SK-N-SH treated with all-trans-retinoic acid at 6 μM for 48 hours (cell line): Measurements from ENCODE around the gene SGTB.

ENCODE experiments used
- ATAC-seq: fragments of 200-7000 bp; cut with Tn5 transposase; 3 replicates; pipeline ENCODE4 v1.9.1; 2020; ENCODE audit warnings: mild to moderate bottlenecking, moderate library complexity
- ARNTL ChIP-seq: fragments of 450-650 bp; formaldehyde crosslinking; IDR thresholded peaks from 2 replicates; pipeline ENCODE4 v1.5.0; 2020; ENCODE audit warnings: low read depth, mild to moderate bottlenecking, moderate library complexity, borderline replicate concordance
- BACH2 ChIP-seq: fragments of 250-450 bp; sonication (Bioruptor Pico); IDR thresholded peaks from 2 replicates; pipeline ENCODE4 v1.9.0; 2021; ENCODE audit warnings: mild to moderate bottlenecking, borderline replicate concordance
- ESRRG ChIP-seq: fragments of 250-450 bp; sonication (Bioruptor Pico); IDR thresholded peaks from 2 replicates; pipeline ENCODE4 v1.6.1; 2021; ENCODE audit warnings: mild to moderate bottlenecking
- GLIS3 ChIP-seq: fragments of 250-450 bp; sonication (Bioruptor Pico); IDR thresholded peaks from 2 replicates; pipeline ENCODE4 v1.5.0; 2020; ENCODE audit warnings: mild to moderate bottlenecking, moderate library complexity
- ISL1 ChIP-seq: fragments of 250-450 bp; sonication (Bioruptor Pico); IDR thresholded peaks from 2 replicates; pipeline ENCODE4 v2.1.2; 2022; ENCODE audit warnings: mild to moderate bottlenecking, moderate library complexity
- OSR1 ChIP-seq: fragments of 250-450 bp; sonication (Bioruptor Pico); IDR thresholded peaks from 2 replicates; pipeline ENCODE4 v1.8.0; 2022; ENCODE audit warnings: moderate library complexity, mild to moderate bottlenecking, inconsistent platforms
- PPARA ChIP-seq: fragments of 250-450 bp; sonication (Bioruptor Pico); IDR thresholded peaks from 2 replicates; pipeline ENCODE4 v1.5.0; 2020; ENCODE audit warnings: mild to moderate bottlenecking, borderline replicate concordance
- RARB ChIP-seq: fragments of 250-450 bp; sonication (Bioruptor Pico); IDR thresholded peaks from 2 replicates; pipeline ENCODE4 v1.8.0; 2021; ENCODE audit warnings: mild to moderate bottlenecking, moderate library complexity
- SNAI2 ChIP-seq: fragments of 250-450 bp; sonication (Bioruptor Pico); IDR thresholded peaks from 2 replicates; pipeline ENCODE4 v1.5.0; 2020; ENCODE audit warnings: mild to moderate bottlenecking, moderate library complexity
- TCF4 ChIP-seq: fragments of 250-450 bp; sonication (Bioruptor Pico); IDR thresholded peaks from 2 replicates; pipeline ENCODE4 v1.8.0; 2021; ENCODE audit warnings: mild to moderate bottlenecking, moderate library complexity, borderline replicate concordance
- TOX ChIP-seq: fragments of 250-450 bp; sonication (Bioruptor Pico); IDR thresholded peaks from 2 replicates; pipeline ENCODE4 v1.8.0; 2021; ENCODE audit warnings: mild to moderate bottlenecking, moderate library complexity, borderline replicate concordance
- TSHZ2 ChIP-seq: fragments of 250-450 bp; sonication (Bioruptor Pico); IDR thresholded peaks from 2 replicates; pipeline ENCODE4 v1.5.0; 2020; ENCODE audit warnings: mild to moderate bottlenecking, moderate library complexity
- ZC3H10 ChIP-seq: fragments of 250-450 bp; sonication (Bioruptor Pico); IDR thresholded peaks from 2 replicates; pipeline ENCODE4 v1.5.1; 2021; ENCODE audit warnings: mild to moderate bottlenecking, moderate library complexity
- ZFP3 ChIP-seq: fragments of 250-450 bp; sonication (Bioruptor Pico); IDR thresholded peaks from 2 replicates; pipeline ENCODE4 v1.5.0; 2020; ENCODE audit warnings: mild to moderate bottlenecking, moderate library complexity
- ZFP30 ChIP-seq: fragments of 450-650 bp; formaldehyde crosslinking; IDR thresholded peaks from 2 replicates; pipeline ENCODE4 v1.5.0; 2022; ENCODE audit warnings: mild to moderate bottlenecking, moderate library complexity
- ZNF565 ChIP-seq: fragments of 450-650 bp; formaldehyde crosslinking; conservative IDR thresholded peaks from 2 replicates; pipeline ENCODE4 v1.5.0; 2020; ENCODE audit warnings: low read depth, mild to moderate bottlenecking, moderate library complexity
- ZNF8 ChIP-seq: fragments of 450-650 bp; formaldehyde crosslinking; IDR thresholded peaks from 2 replicates; pipeline ENCODE4 v1.5.0; 2020; ENCODE audit warnings: mild to moderate bottlenecking, moderate library complexity
- TF ChIP-seq, protein P1 (sequence below): fragments of 250-450 bp; sonication (Bioruptor Pico); IDR thresholded peaks from 2 replicates; pipeline ENCODE4 v1.8.0; 2020; ENCODE audit warnings: mild to moderate bottlenecking, moderate library complexity, borderline replicate concordance
- TF ChIP-seq, protein P2 (sequence below): fragments of 250-450 bp; sonication (Bioruptor Pico); IDR thresholded peaks from 2 replicates; pipeline ENCODE4 v1.5.1; 2020; ENCODE audit warnings: low read depth, mild to moderate bottlenecking, moderate library complexity
- TF ChIP-seq, protein P3 (sequence below): fragments of 250-450 bp; sonication (Bioruptor Pico); IDR thresholded peaks from 2 replicates; pipeline ENCODE4 v1.5.1; 2021; ENCODE audit warnings: mild to moderate bottlenecking, moderate library complexity
- TF ChIP-seq, protein P4 (sequence below): fragments of 250-450 bp; sonication (Bioruptor Pico); IDR thresholded peaks from 2 replicates; pipeline ENCODE4 v1.8.0; 2021; ENCODE audit warnings: low read depth, mild to moderate bottlenecking, moderate library complexity, borderline replicate concordance

The SGTB gene

GRCh38 chr5:65668696-65669095, 53.2 kb downstream of the SGTB start:
- no peak for ATAC-seq

DNA sequence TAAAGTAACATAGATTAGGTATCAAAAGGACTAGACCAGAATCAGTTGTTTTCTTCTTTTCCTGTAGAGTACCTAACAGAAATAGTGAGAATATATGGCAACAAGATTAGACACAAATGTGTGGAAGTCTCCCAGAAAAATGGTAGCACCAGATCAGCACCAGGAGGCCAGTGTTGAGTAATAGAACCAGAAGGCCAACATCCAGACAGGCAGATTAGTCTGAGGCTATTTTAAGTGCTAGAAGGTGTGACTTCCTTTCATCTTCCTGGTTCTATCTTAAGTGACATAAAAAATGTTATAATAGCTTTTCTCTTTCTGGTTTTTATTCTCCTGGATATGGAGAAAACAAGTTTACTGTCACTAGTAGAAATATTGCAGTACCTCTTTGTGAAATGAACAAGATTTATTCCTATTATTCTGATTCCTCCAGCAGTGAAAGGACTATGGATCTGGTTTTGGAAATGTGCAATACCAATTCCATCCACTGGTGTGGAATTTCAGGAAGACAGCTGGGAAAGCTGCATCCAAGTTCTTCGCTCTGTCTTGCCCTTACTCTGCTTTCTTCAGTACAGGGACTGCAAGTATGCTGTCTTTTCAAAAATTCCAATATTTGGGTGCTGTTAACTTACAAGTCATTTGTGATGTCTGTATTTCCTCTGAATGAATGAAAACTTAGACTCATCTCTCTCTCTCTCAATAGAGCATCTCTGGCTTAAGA, 57.9 kb downstream of the SGTB start:
- TF ChIP-seq ZFP3 (CRISPR knock-in tag) = no peak
- TF ChIP-seq SNAI2 = no peak
- no peak for TF ChIP-seq TSHZ2
- no peak for TF ChIP-seq TOX (CRISPR knock-in tag)
- TF ChIP-seq PPARA (CRISPR knock-in tag) = no peak
- TF ChIP-seq, protein P1, sequence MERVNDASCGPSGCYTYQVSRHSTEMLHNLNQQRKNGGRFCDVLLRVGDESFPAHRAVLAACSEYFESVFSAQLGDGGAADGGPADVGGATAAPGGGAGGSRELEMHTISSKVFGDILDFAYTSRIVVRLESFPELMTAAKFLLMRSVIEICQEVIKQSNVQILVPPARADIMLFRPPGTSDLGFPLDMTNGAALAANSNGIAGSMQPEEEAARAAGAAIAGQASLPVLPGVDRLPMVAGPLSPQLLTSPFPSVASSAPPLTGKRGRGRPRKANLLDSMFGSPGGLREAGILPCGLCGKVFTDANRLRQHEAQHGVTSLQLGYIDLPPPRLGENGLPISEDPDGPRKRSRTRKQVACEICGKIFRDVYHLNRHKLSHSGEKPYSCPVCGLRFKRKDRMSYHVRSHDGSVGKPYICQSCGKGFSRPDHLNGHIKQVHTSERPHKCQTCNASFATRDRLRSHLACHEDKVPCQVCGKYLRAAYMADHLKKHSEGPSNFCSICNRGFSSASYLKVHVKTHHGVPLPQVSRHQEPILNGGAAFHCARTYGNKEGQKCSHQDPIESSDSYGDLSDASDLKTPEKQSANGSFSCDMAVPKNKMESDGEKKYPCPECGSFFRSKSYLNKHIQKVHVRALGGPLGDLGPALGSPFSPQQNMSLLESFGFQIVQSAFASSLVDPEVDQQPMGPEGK (CRISPR knock-in tag) = no peak
- TF ChIP-seq, protein P2, sequence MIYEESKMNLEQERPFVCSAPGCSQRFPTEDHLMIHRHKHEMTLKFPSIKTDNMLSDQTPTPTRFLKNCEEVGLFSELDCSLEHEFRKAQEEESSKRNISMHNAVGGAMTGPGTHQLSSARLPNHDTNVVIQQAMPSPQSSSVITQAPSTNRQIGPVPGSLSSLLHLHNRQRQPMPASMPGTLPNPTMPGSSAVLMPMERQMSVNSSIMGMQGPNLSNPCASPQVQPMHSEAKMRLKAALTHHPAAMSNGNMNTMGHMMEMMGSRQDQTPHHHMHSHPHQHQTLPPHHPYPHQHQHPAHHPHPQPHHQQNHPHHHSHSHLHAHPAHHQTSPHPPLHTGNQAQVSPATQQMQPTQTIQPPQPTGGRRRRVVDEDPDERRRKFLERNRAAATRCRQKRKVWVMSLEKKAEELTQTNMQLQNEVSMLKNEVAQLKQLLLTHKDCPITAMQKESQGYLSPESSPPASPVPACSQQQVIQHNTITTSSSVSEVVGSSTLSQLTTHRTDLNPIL = no peak
- TF ChIP-seq BACH2 = no peak
- TF ChIP-seq TCF4 (CRISPR knock-in tag) = no peak
- no peak for TF ChIP-seq OSR1 (CRISPR knock-in tag)
- TF ChIP-seq, protein P3, sequence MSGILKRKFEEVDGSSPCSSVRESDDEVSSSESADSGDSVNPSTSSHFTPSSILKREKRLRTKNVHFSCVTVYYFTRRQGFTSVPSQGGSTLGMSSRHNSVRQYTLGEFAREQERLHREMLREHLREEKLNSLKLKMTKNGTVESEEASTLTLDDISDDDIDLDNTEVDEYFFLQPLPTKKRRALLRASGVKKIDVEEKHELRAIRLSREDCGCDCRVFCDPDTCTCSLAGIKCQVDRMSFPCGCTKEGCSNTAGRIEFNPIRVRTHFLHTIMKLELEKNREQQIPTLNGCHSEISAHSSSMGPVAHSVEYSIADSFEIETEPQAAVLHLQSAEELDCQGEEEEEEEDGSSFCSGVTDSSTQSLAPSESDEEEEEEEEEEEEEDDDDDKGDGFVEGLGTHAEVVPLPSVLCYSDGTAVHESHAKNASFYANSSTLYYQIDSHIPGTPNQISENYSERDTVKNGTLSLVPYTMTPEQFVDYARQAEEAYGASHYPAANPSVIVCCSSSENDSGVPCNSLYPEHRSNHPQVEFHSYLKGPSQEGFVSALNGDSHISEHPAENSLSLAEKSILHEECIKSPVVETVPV (CRISPR knock-in tag) = no peak
- TF ChIP-seq ISL1 (CRISPR knock-in tag) = no peak
- TF ChIP-seq, protein P4, sequence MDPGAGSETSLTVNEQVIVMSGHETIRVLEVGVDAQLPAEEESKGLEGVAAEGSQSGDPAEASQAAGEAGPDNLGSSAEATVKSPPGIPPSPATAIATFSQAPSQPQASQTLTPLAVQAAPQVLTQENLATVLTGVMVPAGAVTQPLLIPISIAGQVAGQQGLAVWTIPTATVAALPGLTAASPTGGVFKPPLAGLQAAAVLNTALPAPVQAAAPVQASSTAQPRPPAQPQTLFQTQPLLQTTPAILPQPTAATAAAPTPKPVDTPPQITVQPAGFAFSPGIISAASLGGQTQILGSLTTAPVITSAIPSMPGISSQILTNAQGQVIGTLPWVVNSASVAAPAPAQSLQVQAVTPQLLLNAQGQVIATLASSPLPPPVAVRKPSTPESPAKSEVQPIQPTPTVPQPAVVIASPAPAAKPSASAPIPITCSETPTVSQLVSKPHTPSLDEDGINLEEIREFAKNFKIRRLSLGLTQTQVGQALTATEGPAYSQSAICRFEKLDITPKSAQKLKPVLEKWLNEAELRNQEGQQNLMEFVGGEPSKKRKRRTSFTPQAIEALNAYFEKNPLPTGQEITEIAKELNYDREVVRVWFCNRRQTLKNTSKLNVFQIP (CRISPR knock-in tag) = no peak
- TF ChIP-seq ZC3H10 (CRISPR knock-in tag) = no peak
- TF ChIP-seq ESRRG = no peak
- no peak for TF ChIP-seq RARB (CRISPR knock-in tag)
- TF ChIP-seq ZNF565 (CRISPR knock-in tag) = no peak
- TF ChIP-seq ZNF8 (CRISPR knock-in tag) = no peak
- no peak for TF ChIP-seq GLIS3 (CRISPR knock-in tag)
- TF ChIP-seq, all 23 proteins: peak for 0
- peak; percentile 90 for ATAC-seq

More at GRCh38 chr5:65668696-65669095, 53.2 kb downstream of the SGTB start:
- TF ChIP-seq TOX (CRISPR knock-in tag) = no peak
- no peak for TF ChIP-seq ZFP3 (CRISPR knock-in tag)
- TF ChIP-seq ESRRG = no peak
- TF ChIP-seq RARB (CRISPR knock-in tag) = no peak
- no peak for TF ChIP-seq OSR1 (CRISPR knock-in tag)
- TF ChIP-seq BACH2 = no peak
- no peak for TF ChIP-seq ZFP30 (CRISPR knock-in tag)
- TF ChIP-seq PPARA (CRISPR knock-in tag) = no peak
- TF ChIP-seq TSHZ2 = no peak
- TF ChIP-seq ZC3H10 (CRISPR knock-in tag) = no peak
- TF ChIP-seq ARNTL (CRISPR knock-in tag) = no peak
- no peak for TF ChIP-seq ISL1 (CRISPR knock-in tag)
